ENCODE measurements around the gene CEP76.
"Not testable (repeated sequence)": the region's sequence is repeated elsewhere in the genome, so short reads cannot be mapped to it uniquely, and the experiment has no call there.

CEP76 gene

DNA sequence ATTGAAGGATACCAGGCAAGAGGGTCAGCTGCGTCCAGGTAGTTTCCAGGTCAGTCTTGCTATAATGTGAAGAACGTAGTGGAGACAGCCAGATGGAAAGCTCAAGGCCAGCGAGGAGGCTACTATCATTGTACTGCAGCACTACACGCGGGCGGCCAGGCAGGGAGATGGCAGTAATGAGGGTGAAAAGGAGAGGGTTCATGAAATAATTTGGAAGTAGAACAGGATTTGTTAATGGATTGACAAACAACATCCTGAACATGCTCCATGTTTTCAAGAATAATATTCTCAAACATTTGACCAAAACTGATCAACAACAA, 61.7 kb downstream of the CEP76 start:
- no peak for DNase-seq (ENCODE audit: low read depth)

DNA sequence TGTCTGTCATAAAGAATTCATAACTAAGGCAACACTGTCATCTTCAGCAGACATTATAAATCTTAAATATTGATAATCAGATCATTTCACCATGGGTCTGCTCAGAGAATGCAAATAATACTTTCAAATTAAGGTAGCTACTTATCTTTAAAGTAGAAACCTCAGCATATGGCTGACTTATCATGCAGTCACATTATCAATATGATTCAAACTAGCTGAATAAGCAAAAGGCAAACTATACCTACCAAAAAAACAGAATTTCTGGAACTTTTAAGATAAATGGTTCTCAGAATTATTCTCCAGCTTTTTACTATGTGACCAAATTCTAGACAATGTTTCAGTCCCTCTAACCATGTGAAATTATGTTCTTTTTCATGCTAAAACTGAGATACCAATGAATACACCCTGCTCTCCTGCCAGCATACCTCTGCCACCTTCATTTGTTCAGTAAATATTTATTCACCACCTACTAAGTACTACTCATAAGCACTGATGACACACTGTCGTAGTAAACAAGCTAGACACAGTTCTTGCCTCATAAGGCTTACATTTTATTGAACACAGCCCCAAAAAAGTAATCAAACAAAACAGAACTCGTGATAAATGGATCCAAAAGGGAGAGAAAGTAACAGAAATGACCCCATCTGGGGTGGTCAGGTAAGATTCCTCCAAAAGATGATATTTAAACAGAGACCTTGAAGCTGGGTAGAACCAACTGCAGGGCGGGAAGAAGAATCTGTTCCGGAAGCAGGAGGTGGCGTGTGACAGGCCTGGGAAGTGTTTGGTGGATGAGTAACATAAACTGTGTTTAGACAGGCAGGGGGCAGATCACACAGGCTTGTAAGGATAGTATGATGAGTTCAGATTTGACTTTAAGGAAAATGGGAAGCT, 62.3 kb downstream of the CEP76 start:
- peak; percentile 92 for DNase-seq (ENCODE audit: low read depth)

DNA sequence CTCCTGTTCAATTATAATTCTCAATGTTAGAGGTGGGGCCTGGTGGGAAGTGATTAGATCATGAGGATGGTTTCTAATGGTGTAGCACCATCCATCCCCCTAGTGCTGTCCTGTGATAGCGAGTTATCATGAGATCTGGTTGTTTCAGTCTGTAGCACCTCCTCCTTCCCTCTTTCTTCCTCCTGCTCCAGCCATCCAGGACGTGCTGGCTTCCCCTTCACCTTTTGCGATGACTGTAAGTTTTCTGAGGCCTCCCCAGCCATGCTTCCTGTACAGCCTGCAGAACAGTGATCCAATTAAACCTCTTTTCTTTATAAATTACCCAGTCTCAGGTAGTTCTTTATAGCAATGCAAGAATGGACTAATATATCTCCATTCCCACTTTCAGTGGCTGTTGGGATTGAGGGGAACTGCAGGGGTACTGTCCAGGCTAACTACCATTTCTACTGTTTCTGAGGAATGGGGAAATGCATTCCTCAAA, 63.8 kb downstream of the CEP76 start:
- no peak for DNase-seq (ENCODE audit: low read depth)

DNA sequence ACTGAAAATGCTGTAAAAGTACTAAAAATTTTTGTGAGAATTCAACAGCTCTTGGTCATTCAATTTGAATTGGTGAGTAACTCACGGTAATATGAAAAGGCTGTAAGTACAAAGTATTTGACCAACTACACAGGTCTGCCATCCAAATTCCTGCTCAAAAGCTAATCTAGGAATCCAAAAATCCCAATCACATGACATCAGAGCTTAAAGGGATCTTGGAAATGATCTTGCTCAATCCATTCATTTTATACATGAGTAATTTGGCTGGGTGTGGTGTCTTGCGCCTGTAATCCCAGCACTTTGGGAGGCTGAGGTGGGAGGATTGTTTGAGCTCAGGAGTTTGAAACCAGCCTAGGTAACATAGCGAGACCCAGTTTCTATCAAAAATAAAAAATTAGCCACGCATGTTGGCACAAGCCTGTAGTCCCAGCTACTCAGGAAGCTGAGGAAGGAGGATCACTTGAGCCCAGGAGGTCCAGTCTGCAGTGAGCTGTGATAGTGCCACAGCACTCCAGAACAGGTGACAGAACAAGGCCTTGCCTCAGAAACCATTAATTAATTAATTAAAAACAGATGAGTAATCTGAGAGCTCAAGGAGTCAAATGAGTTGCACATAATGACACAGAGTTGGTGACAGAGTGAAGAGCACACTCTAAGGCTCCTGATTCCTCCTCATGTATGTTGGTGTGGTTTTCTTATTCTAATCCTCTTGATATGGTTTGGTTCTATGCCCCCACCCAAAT, 64.5 kb downstream of the CEP76 start:
- DNase-seq (ENCODE audit: low read depth) = peak; percentile 82

DNA sequence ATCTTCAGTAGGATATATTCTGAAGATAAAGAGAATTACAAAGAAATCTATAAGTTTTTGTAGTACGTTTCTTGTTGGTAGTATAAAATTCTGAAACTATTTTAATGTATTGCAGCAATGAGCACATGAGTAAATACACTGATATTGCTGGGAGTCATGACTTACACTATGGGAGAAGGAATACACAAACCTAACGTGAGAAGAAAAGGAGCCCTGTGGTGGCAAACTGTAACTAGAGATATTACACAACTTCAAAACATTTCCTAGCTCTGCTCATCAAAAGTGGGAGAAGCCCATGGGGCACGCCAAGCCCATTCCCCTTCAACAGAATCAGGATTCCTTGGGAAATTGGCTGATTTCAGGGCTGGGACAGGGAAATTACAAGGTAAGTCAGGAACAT, 65.1 kb downstream of the CEP76 start:
- DNase-seq (ENCODE audit: low read depth) = peak; percentile 33

DNA sequence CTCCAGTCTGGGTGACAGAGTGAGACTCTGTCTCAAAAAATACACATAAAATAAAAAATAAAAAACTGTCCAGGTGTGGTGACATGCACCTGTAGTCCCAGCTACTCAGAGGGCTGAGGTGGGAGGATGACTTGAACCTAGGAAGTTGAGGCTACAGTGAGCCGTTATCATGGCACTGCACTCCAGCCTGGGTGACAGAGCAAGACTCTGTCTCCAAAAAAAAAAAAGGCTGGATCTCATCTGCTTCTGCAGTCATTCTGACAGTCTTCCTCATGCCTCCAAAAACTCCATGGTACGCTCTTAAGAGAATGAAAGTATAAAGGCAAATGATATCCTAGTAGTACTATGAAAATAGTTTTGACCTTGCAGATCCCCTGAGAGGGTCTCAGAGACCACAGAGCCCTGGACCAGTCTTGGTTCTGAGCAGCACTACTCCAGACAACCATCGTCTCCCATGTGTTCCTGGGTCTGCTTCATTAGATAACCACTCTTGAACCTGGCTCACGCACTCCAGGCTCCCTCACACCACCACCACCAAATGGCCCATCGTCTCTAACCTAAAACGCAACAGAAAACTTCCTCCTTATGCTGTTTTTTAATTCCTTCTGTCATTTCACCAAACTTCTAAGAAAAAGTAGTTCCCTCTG, 70.6 kb downstream of the CEP76 start:
- no peak for DNase-seq (ENCODE audit: low read depth)

DNA sequence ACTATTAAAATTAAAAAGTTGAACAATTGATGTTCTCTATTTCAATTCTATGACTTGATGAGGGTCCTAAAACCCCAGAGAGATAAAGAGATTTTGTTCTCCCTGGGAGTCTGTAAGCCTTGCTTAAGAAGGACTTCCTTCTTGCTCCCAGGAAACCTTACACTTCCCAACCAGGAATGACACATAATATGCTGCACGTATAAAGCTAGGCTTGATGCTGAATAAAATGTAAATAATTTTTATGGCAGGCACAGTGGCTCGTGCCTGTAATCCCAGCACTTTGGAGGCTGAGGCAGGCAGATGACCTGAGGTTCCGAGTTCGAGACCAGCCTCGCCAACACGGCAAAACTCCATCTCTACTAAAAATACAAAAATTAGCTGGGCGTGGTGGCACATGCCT, 72.4 kb downstream of the CEP76 start:
- peak; percentile 88 for DNase-seq (ENCODE audit: low read depth)

DNA sequence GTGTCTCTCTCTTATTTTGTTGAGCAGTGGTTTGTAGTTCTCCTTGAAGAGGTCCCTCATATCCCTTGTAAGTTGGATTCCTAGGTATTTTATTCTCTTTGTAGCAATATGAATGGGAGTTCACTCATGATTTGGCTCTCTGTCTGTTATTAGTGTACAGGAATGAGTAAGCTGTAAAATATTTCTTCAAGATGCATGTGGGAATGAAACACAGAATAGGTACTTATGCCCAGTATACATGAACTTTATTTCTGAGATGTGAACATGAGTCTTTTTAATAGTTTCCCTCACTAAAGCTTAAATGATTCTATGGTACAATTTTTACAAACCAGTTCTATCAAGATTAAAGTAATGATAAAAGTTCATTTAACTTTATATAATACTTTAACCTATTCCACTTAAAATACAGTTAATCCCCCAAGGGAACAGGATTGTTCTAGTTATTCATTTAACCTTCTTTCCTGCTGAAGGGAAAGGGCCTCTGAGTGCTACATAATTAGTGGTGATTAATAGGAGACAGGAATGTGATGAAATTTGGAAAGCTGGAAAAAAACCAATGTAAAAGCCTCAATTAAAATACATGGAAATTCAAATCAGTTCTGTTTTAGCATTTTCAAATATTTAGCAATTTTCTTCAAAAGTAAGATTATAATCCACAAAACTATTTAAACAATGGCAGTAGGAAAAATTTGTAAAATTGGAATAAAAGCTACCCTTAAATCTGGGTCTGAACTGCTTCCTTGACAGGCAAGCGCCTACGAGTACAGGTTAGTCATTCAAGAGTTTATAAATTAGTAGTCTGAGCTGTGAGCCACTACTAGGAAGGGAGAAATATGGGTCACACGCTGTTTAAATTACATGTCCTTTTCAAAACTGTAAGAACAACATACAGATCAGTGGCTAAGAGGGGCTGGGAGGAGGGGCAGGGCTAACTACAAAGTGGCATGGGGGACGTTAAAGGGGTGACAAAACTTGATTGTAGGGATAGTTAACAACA, 73.5 kb downstream of the CEP76 start:
- DNase-seq (ENCODE audit: low read depth) = peak; percentile 94

DNA sequence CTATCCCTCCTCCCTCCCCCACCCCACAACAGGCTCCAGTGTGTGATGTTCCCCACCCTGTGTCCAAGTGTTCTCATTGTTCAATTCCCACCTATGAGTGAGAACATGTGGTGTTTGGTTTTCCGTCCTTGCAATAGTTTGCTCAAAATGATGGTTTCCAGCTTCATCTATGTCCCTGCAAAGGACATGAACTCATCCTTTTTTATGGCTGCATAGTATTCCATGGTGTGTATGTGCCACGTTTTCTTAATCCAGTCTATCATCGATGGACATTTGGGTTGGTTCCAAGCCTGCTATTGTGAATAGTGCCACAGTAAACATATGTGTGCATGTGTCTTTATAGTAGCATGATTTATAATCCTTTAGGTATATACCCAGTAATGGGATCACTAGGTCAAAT, 75.3 kb downstream of the CEP76 start:
- not testable (repeated sequence) for DNase-seq (ENCODE audit: low read depth)

DNA sequence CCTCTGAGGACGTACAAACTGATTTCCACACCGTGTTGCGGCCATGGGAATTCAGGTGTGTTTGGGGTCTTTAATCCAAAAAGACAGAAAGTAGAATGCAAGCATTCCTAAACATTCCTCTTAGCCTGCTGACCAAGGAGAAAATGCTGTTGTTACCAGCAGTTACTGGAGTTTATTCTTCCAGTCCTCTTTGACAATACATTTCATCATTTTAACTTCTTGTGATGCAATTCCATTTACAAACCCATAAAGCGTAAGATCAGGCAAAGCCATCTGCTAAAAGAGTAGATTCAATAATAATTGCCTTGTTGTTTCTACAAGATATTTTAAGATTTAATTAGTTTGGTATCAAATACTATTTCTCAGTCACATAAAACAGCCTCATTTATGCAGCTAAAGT, 77.3 kb downstream of the CEP76 start:
- DNase-seq (ENCODE audit: low read depth) = no peak

Data from ELR (cell line).